Measurements from ENCODE around the gene GRK2. TPM values are rescaled to one million over a fixed set of nuclear protein-coding genes. Genes with fewer than 3 reads are reported as not detected.

GRK2 gene
- total RNA-seq, 1 donor from 2014 or later, result 244 TPM

GRCh38 chr11:67308031-67308866 is 42.0 kb downstream of the GRK2 start:
- no peak overlapping the region for H3K27ac Mint-ChIP-seq
- no peak for DNase-seq
- H3K9me3 Mint-ChIP-seq, result no peaks in the 10 kb centered on the region
- H3K27me3 Mint-ChIP-seq, result no peaks in the 10 kb centered on the region
- H3K4me3 Mint-ChIP-seq, result no peak overlapping the region
- H3K36me3 Mint-ChIP-seq (ENCODE audit: low read depth), result peaks cover 2% of the 10 kb centered on the region
- peaks cover 15% of the 10 kb centered on the region for H3K4me1 Mint-ChIP-seq
- intact Hi-C loops (cut with micrococcal nuclease), result no loop called here

- Mint-ChIP-seq H3K9me3 (no peaks in the 10 kb centered on the region), H3K4me3 (no peak overlapping the region), H3K27ac (no peak overlapping the region), H3K36me3 (ENCODE audit: low read depth) (peaks cover 2% of the 10 kb centered on the region), H3K27me3 (no peaks in the 10 kb centered on the region), H3K4me1 (peaks cover 20% of the 10 kb centered on the region)
- intact Hi-C loops (cut with micrococcal nuclease), result no loop called here
- DNase-seq, result peak; percentile 52
Observed at GRCh38 chr11:67309166-67309565, 42.9 kb downstream of the GRK2 start.

- intact Hi-C loops (cut with micrococcal nuclease), result no loop called here
- H3K36me3 Mint-ChIP-seq (ENCODE audit: low read depth), result peaks cover 2% of the 10 kb centered on the region
Observed at GRCh38 chr11:67309661-67310061, 43.4 kb downstream of the GRK2 start.

GRCh38 chr11:67310246-67311050 is 44.2 kb downstream of the GRK2 start:
- Mint-ChIP-seq H3K4me3 (no peak overlapping the region), H3K27me3 (no peaks in the 10 kb centered on the region), H3K36me3 (ENCODE audit: low read depth) (peaks cover 2% of the 10 kb centered on the region), H3K4me1 (peaks cover 21% of the 10 kb centered on the region), H3K27ac (no peak overlapping the region), H3K9me3 (no peaks in the 10 kb centered on the region)
- intact Hi-C loops (cut with micrococcal nuclease), result no loop called here
- DNase-seq, result peak; percentile 54

More at GRCh38 chr11:67309661-67310061, 43.4 kb downstream of the GRK2 start:
- no peak overlapping the region for H3K27ac Mint-ChIP-seq
- no peaks in the 10 kb centered on the region for H3K9me3 Mint-ChIP-seq
- no peak overlapping the region for H3K4me3 Mint-ChIP-seq
- peak; percentile 55 for DNase-seq
- no peaks in the 10 kb centered on the region for H3K27me3 Mint-ChIP-seq
- peaks cover 21% of the 10 kb centered on the region for H3K4me1 Mint-ChIP-seq

GRCh38 chr11:67311051-67311555 is 44.8 kb downstream of the GRK2 start:
- intact Hi-C loops (cut with micrococcal nuclease), result no loop called here
- H3K36me3 Mint-ChIP-seq (ENCODE audit: low read depth), result peaks cover 2% of the 10 kb centered on the region
- H3K27me3 Mint-ChIP-seq, result no peaks in the 10 kb centered on the region
- no peak overlapping the region for H3K27ac Mint-ChIP-seq
- peak; percentile 54 for DNase-seq
- H3K4me1 Mint-ChIP-seq, result peaks cover 24% of the 10 kb centered on the region
- H3K4me3 Mint-ChIP-seq, result no peak overlapping the region
- H3K9me3 Mint-ChIP-seq, result no peaks in the 10 kb centered on the region

- peak; percentile 52 for DNase-seq
- Mint-ChIP-seq H3K4me3 (no peak overlapping the region), H3K27ac (peak overlapping the region; percentile 48), H3K9me3 (no peaks in the 10 kb centered on the region), H3K4me1 (peaks cover 24% of the 10 kb centered on the region), H3K36me3 (ENCODE audit: low read depth) (peaks cover 2% of the 10 kb centered on the region), H3K27me3 (no peaks in the 10 kb centered on the region)
- intact Hi-C loops (cut with micrococcal nuclease), result no loop called here
Observed at GRCh38 chr11:67311556-67312082, 45.3 kb downstream of the GRK2 start.

GRCh38 chr11:67312187-67313021 is 46.1 kb downstream of the GRK2 start:
- Mint-ChIP-seq H3K4me3 (peak overlapping the region; percentile 17), H3K4me1 (peaks cover 26% of the 10 kb centered on the region), H3K27me3 (no peaks in the 10 kb centered on the region), H3K36me3 (ENCODE audit: low read depth) (peaks cover 2% of the 10 kb centered on the region), H3K9me3 (no peaks in the 10 kb centered on the region), H3K27ac (peak overlapping the region; percentile 77)
- intact Hi-C loops (cut with micrococcal nuclease), result no loop called here
- DNase-seq, result peak; percentile 80

- peak overlapping the region; percentile 80 for H3K27ac Mint-ChIP-seq
Observed at GRCh38 chr11:67313125-67313890, 47.0 kb downstream of the GRK2 start.

GRCh38 chr11:67314218-67314617 is 47.9 kb downstream of the GRK2 start:
- Mint-ChIP-seq H3K27me3 (peaks cover 6% of the 10 kb centered on the region), H3K27ac (peak overlapping the region; percentile 22), H3K36me3 (ENCODE audit: low read depth) (peaks cover 6% of the 10 kb centered on the region), H3K4me3 (no peak overlapping the region), H3K4me1 (peaks cover 36% of the 10 kb centered on the region), H3K9me3 (no peaks in the 10 kb centered on the region)
- peak; percentile 56 for DNase-seq
- intact Hi-C loops (cut with micrococcal nuclease), result no loop called here

More at GRCh38 chr11:67313125-67313890, 47.0 kb downstream of the GRK2 start:
- Mint-ChIP-seq H3K4me1 (peaks cover 31% of the 10 kb centered on the region), H3K4me3 (peak overlapping the region; percentile 45), H3K36me3 (ENCODE audit: low read depth) (peaks cover 6% of the 10 kb centered on the region), H3K9me3 (no peaks in the 10 kb centered on the region), H3K27me3 (peaks cover 2% of the 10 kb centered on the region)
- peak; percentile 52 for DNase-seq
- intact Hi-C loops (cut with micrococcal nuclease), result no loop called here

- H3K36me3 Mint-ChIP-seq (ENCODE audit: low read depth), result peaks cover 6% of the 10 kb centered on the region
- peak overlapping the region; percentile 61 for H3K4me3 Mint-ChIP-seq
- H3K27me3 Mint-ChIP-seq, result peaks cover 6% of the 10 kb centered on the region
- H3K27ac Mint-ChIP-seq, result peak overlapping the region; percentile 4
- intact Hi-C loops (cut with micrococcal nuclease), result no loop called here
- H3K4me1 Mint-ChIP-seq, result peaks cover 36% of the 10 kb centered on the region
- no peaks in the 10 kb centered on the region for H3K9me3 Mint-ChIP-seq
- DNase-seq, result peak; percentile 57
Observed at GRCh38 chr11:67315325-67315909, 49.1 kb downstream of the GRK2 start.

- Mint-ChIP-seq H3K27me3 (peaks cover 6% of the 10 kb centered on the region), H3K4me3 (peak overlapping the region; percentile 98), H3K36me3 (ENCODE audit: low read depth) (peaks cover 4% of the 10 kb centered on the region), H3K27ac (peak overlapping the region; percentile 99), H3K4me1 (peaks cover 34% of the 10 kb centered on the region), H3K9me3 (no peaks in the 10 kb centered on the region)
- DNase-seq, result no peak
- intact Hi-C loops (cut with micrococcal nuclease), result loop anchor here (1.0 kb wide), 6 partner anchors 29 to 236 kb away; partner anchors contain the start of gene GRK2
Observed at GRCh38 chr11:67316882-67317204, 50.6 kb downstream of the GRK2 start.

GRCh38 chr11:67317205-67317887 is 51.1 kb downstream of the GRK2 start:
- DNase-seq, result peak; percentile 100
- Mint-ChIP-seq H3K36me3 (ENCODE audit: low read depth) (peaks cover 4% of the 10 kb centered on the region), H3K4me3 (peak overlapping the region; percentile 98), H3K27ac (peak overlapping the region; percentile 99), H3K9me3 (no peaks in the 10 kb centered on the region), H3K4me1 (peaks cover 30% of the 10 kb centered on the region), H3K27me3 (peaks cover 6% of the 10 kb centered on the region)
- intact Hi-C loops (cut with micrococcal nuclease), result loop anchor here (1.0 kb wide), 6 partner anchors 29 to 236 kb away; partner anchors contain the start of gene GRK2

Measured in activated CD4-positive, alpha-beta T cell treated with anti-CD3 and anti-CD28 coated beads, Interleukin-2, amount 10 ng/mL, durations not matched to agents 24 days and 14 days (primary cell).